Esophagus squamous epithelium (tissue), 5 donors: Measurements from ENCODE around the gene KANTR. TPM values are rescaled to one million over a fixed set of nuclear protein-coding genes. Genes with fewer than 3 reads are reported as not detected.
A peak's percentile ranks its signal among the peaks of the same experiment; 100 is the strongest.

Experiments
- DNase-seq: peaks from one replicate; lab custom pipeline; 2025; lab: John Stamatoyannopoulos, UW
- H3K27ac ChIP-seq, 4 donors: fragments of 200-600 bp; sonication (generic); one replicate each; pipeline ENCODE4 v1.5.1; 2016 to 2019; ENCODE audit warnings: mild to moderate bottlenecking in 1 of 4
- H3K27me3 ChIP-seq, 4 donors: fragments of 200-600 bp; sonication (generic); 1 replicate in 3 of 4; 2 replicates in 1 of 4; pipeline versions ENCODE4 v1.5.1 to v1.6.0; 2017 to 2021; ENCODE audit warnings: antibody characterized with exemption in 1 of 4
- H3K36me3 ChIP-seq, 3 donors: fragments of 200-600 bp; sonication (generic); one replicate each; pipeline ENCODE4 v1.5.1; 2016 to 2019
- H3K4me1 ChIP-seq, 3 donors: fragments of 200-600 bp; sonication (generic); one replicate each; pipeline ENCODE4 v1.5.1; 2017 to 2019
- H3K4me3 ChIP-seq, 4 donors: fragments of 200-600 bp; sonication (generic); 1 replicate in 3 of 4; 2 replicates in 1 of 4; pipeline ENCODE4 v1.5.1; 2016 to 2019; ENCODE audit warnings: mild to moderate bottlenecking in 2 of 4, moderate library complexity in 1 of 4
- H3K9me3 ChIP-seq, 3 donors: fragments of 200-600 bp; sonication (generic); one replicate each; pipeline ENCODE4 v1.5.1; 2016 to 2019
- CTCF ChIP-seq, 6 experiments: fragments of 450-650 bp in 4 of 6; fragments of 200-600 bp in 2 of 6; sonication (generic) in 2 of 6; IDR thresholded peaks; one replicate each; pipeline ENCODE4 v1.5.1; 2016 to 2019; ENCODE audit warnings: antibody characterized with exemption in 6 of 6, mild to moderate bottlenecking in 4 of 6, moderate library complexity in 4 of 6
- POLR2A ChIP-seq, 4 donors: fragments of 450-650 bp; IDR thresholded peaks; one replicate each; pipeline ENCODE4 v1.6.1; 2017; ENCODE audit warnings: antibody characterized with exemption in 4 of 4, mild to moderate bottlenecking in 4 of 4, moderate library complexity in 3 of 4
- WGBS, 2 donors: methylation state at CpG; one replicate each; pipeline ENCODE4 v1.1.5; 2018; 5-methylcytosine and 5-hydroxymethylcytosine counted together
- intact Hi-C: fragments of 100-400 bp; cut with DNase I; formaldehyde crosslinking; loops from one replicate; pipeline ENCODE4 v1.15.0; 2022
- total RNA-seq, 4 donors: library from RNA; depleted of rRNA; stranded (reverse); fragments of >200 nt; gene quantifications; one replicate each; pipeline ENCODE4 v1.1.0, GENCODE V29; 2016
- donor health status: DM: yes; HTN: yes; CAD: no.

Gene KANTR
- total RNA-seq, 4 donors from 2014 or later: 3.5 to 15.6 (median 5.3) TPM

GRCh38 chrX:53125506-53125905 lies 31.6 kb downstream of the KANTR start:
- H3K27ac ChIP-seq: no peak overlapping the region
- no peak for DNase-seq
- H3K27me3 ChIP-seq: no peaks in the 10 kb centered on the region
- intact Hi-C loops: no loop called here
- H3K36me3 ChIP-seq: no peaks in the 10 kb centered on the region
- no peaks in the 10 kb centered on the region for H3K4me1 ChIP-seq
- no peak for TF ChIP-seq POLR2A (IDR thresholded peaks at IDR 0.05)
- no peak for TF ChIP-seq CTCF (IDR thresholded peaks at IDR 0.05)
- H3K4me3 ChIP-seq: no peak overlapping the region
- H3K9me3 ChIP-seq: no peaks in the 10 kb centered on the region

- 88 to 100% methylated on average over 2 of the region's 2 CpGs for WGBS, 2 donors
Measured at GRCh38 chrX:53126377-53126776, 32.4 kb downstream of the KANTR start.

GRCh38 chrX:53128097-53128749 lies 34.3 kb downstream of the KANTR start:
- H3K27ac ChIP-seq: no peak overlapping the region
- DNase-seq: no peak
- 63 to 100% methylated on average over 2 to 3 of the region's 3 CpGs for WGBS, 2 donors
- no peaks in the 10 kb centered on the region for H3K9me3 ChIP-seq
- intact Hi-C loops: no loop called here
- no peak overlapping the region for H3K4me3 ChIP-seq
- no peaks in the 10 kb centered on the region for H3K36me3 ChIP-seq
- no peak for TF ChIP-seq CTCF (IDR thresholded peaks at IDR 0.05)
- TF ChIP-seq POLR2A (IDR thresholded peaks at IDR 0.05): no peak
- no peaks in the 10 kb centered on the region for H3K27me3 ChIP-seq
- H3K4me1 ChIP-seq: no peaks in the 10 kb centered on the region

More at GRCh38 chrX:53126377-53126776, 32.4 kb downstream of the KANTR start:
- no peak for TF ChIP-seq CTCF (IDR thresholded peaks at IDR 0.05)
- TF ChIP-seq POLR2A (IDR thresholded peaks at IDR 0.05): no peak
- intact Hi-C loops: no loop called here
- H3K4me3 ChIP-seq: no peak overlapping the region
- DNase-seq: no peak
- no peaks in the 10 kb centered on the region for H3K4me1 ChIP-seq
- H3K9me3 ChIP-seq: no peaks in the 10 kb centered on the region
- H3K27ac ChIP-seq: no peak overlapping the region
- no peaks in the 10 kb centered on the region for H3K36me3 ChIP-seq
- H3K27me3 ChIP-seq: no peaks in the 10 kb centered on the region

GRCh38 chrX:53133400-53133799 lies 39.5 kb downstream of the KANTR start:
- 67 to 74% methylated on average over 1 to 3 of the region's 4 CpGs for WGBS, 2 donors
- intact Hi-C loops: no loop called here

More at GRCh38 chrX:53133400-53133799, 39.5 kb downstream of the KANTR start:
- H3K36me3 ChIP-seq: no peaks in the 10 kb centered on the region
- TF ChIP-seq CTCF (IDR thresholded peaks at IDR 0.05) (no peak), POLR2A (IDR thresholded peaks at IDR 0.05) (no peak)
- peak overlapping the region; percentile 42 to 81 (median 66) for H3K27ac ChIP-seq
- DNase-seq: no peak
- H3K27me3 ChIP-seq: no peaks in the 10 kb centered on the region
- no peaks in the 10 kb centered on the region for H3K9me3 ChIP-seq
- H3K4me1 ChIP-seq: no peaks in the 10 kb centered on the region
- no peak overlapping the region for H3K4me3 ChIP-seq
